A549 treated with AZD9567 at 1 μM for 4 hours (cell line): ENCODE measurements around the gene SHISA6. TPM values are rescaled to one million over a fixed set of nuclear protein-coding genes. Genes with fewer than 3 reads are reported as not detected.

ENCODE experiments used
- total RNA-seq: library from RNA; stranded (reverse); fragments of 200-300 nt; extraction: Qiagen RNA extraction; gene quantifications from 5 replicates; pipeline ENCODE4 v1.2.3, GENCODE V29; 2022; ENCODE audit not compliant: insufficient read depth

SHISA6 gene
- total RNA-seq = not detected in 5 replicates

DNA sequence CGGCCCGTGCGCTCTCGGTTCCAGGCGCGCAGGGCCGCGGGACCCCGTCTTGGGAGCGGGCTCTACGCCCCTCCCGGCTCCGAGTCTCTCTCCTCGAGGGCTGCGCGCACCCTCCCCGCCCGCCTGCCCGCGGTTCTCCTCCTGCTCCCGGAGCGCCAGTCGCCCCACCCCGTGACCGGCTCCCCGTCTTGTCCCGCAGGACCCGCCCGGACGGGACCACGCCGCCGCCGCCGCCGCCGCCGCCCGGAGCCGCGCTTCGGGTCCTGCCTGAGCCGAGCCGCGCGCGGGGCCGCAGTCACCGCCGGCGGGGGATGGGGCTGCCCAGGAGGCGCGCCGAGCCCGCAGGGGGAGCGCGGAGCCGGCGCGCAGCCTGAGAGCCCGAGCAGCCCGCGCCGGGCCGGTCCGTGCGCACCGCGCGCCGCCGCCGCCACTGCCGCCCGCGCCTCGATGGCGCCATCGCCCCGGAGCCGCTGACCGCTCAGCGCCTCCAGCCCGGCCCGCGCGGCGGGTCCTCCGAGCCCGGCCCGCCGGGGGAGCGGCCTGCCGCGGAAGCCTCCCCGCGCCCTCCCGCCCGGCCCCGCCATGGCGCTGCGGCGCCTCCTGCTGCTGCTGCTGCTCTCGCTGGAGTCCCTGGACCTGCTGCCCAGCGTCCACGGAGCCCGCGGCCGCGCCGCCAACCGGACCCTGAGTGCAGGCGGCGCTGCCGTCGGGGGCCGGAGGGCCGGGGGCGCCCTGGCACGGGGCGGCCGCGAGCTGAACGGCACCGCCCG is at the start of gene SHISA6:
TSS of gene SHISA6 (plus strand) at position 373 of the 770 bp plus-strand sequence.

GRCh38 chr17:11598274-11599221 is 357.5 kb downstream of the SHISA6 start, which contains the start of gene DNAH9:
DNAH9 (plus strand) TSS chr17:11598470; CDS start chr17:11598499, 29 bp downstream.

